GM19324 (cell line): ENCODE results near the gene EVI5L.

Source experiments
- ATAC-seq: cut with Tn5 transposase; IDR thresholded peaks from one replicate; pipeline ENCODE4 v1.9.1; 2021; ENCODE audit warnings: mild to moderate bottlenecking, moderate library complexity; ENCODE audit not compliant: unreplicated experiment, low FRiP score

The EVI5L gene

GRCh38 chr19:7909471-7910067 is 79.6 kb downstream of the EVI5L start:
- ATAC-seq, result no peak

- no peak for ATAC-seq
These were observed 80.5 kb downstream of the EVI5L start for GRCh38 chr19:7910321-7911161.

GRCh38 chr19:7911508-7912143 is 81.6 kb downstream of the EVI5L start:
- ATAC-seq, result no peak

- ATAC-seq, result no peak
These were observed 82.2 kb downstream of the EVI5L start for GRCh38 chr19:7912144-7912696.

- no peak for ATAC-seq
These were observed 82.9 kb downstream of the EVI5L start for GRCh38 chr19:7912697-7913564.

GRCh38 chr19:7913652-7914051 is 83.6 kb downstream of the EVI5L start:
- no peak for ATAC-seq

- ATAC-seq, result no peak
These were observed 84.1 kb downstream of the EVI5L start for GRCh38 chr19:7914099-7914498.
